GM13977 (cell line): Measurements from ENCODE around the gene LIFR.

Experiments used
- DNase-seq: peaks from one replicate; pipeline ENCODE4 v3.0.0; 2012; ENCODE audit warnings: low spot score
- in situ Hi-C: fragments of 300-500 bp; cut with MboI; formaldehyde crosslinking; loops from one replicate; pipeline ENCODE4 v1.12.0; 2022; ENCODE audit warnings: low sequenced_read_pairs, low pct_unique_long_range_greater_than_20kb, mixed read lengths, inconsistent platforms; ENCODE audit not compliant: unreplicated experiment
- TF ChIP-seq, protein P1 (sequence below): IDR thresholded peaks from 2 replicates; pipeline ENCODE4 v1.5.1; 2012; ENCODE audit warnings: mild to moderate bottlenecking, control low read depth; ENCODE audit not compliant: insufficient read depth; ENCODE audit errors: extremely low read depth, missing control alignments

The LIFR gene

DNA sequence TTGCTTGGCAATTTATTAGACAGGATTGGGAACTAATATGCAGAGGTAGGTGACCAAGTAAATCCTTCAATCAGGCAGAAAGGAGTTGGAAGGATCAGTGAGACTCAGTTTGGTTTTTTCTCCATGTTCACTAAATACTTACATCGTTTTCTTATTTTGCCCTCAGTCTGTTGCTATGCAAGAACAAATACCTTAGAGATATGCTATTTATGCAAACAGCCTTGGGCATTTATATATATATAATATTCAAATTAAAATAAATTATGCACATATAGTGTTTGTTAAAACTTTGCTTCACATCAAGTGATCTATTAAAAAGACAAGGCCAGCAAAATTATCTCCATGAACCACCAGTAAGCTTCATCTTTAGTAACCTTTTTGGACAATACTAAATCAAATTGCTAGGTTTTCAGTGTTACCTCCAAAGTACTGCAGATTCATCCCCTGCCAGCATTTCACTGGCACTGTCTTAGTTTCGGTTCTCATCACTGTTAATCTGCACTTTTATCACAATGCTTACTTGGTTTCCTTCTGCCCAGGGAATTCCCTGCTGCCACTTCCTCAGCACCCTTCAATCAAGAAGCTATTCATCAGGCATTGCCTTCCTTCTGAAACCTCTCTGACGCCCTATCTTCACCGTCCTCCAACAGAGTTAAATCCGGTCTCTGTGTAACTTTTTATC, 26.0 kb upstream of the LIFR start:
- TF ChIP-seq, protein P1, sequence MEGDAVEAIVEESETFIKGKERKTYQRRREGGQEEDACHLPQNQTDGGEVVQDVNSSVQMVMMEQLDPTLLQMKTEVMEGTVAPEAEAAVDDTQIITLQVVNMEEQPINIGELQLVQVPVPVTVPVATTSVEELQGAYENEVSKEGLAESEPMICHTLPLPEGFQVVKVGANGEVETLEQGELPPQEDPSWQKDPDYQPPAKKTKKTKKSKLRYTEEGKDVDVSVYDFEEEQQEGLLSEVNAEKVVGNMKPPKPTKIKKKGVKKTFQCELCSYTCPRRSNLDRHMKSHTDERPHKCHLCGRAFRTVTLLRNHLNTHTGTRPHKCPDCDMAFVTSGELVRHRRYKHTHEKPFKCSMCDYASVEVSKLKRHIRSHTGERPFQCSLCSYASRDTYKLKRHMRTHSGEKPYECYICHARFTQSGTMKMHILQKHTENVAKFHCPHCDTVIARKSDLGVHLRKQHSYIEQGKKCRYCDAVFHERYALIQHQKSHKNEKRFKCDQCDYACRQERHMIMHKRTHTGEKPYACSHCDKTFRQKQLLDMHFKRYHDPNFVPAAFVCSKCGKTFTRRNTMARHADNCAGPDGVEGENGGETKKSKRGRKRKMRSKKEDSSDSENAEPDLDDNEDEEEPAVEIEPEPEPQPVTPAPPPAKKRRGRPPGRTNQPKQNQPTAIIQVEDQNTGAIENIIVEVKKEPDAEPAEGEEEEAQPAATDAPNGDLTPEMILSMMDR: no peak
- DNase-seq: no peak
- in situ Hi-C loops: no loop called here

- TF ChIP-seq, protein P1: no peak
- no peak for DNase-seq
- in situ Hi-C loops: no loop called here
These were observed 25.2 kb upstream of the LIFR start for GRCh38 chr5:38581597-38581996.

DNA sequence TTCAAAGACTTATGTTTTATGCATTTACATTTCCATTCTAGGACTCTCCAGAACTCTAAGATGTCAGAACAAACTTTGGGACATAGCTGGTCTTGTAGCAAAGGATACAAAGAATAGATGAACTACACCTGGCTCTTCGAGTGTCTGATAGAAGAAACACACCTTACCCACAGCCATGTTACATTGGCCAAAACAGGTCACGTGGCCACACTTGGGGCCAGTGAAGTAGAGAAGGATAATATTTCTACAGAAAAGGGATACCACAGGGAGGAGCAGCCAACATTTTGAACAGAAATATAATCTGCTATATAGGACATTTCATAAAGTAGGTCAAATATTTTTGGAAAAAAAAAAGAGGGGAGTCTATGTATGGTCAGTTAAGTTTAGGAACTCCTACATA, 22.7 kb upstream of the LIFR start:
- no peak for DNase-seq
- in situ Hi-C loops: no loop called here
- TF ChIP-seq, protein P1: no peak

GRCh38 chr5:38576961-38577684, 20.7 kb upstream of the LIFR start:
- in situ Hi-C loops: no loop called here
- TF ChIP-seq, protein P1: no peak
- DNase-seq: no peak

GRCh38 chr5:38576442-38576841, 20.0 kb upstream of the LIFR start:
- DNase-seq: no peak
- TF ChIP-seq, protein P1: no peak
- in situ Hi-C loops: no loop called here

DNA sequence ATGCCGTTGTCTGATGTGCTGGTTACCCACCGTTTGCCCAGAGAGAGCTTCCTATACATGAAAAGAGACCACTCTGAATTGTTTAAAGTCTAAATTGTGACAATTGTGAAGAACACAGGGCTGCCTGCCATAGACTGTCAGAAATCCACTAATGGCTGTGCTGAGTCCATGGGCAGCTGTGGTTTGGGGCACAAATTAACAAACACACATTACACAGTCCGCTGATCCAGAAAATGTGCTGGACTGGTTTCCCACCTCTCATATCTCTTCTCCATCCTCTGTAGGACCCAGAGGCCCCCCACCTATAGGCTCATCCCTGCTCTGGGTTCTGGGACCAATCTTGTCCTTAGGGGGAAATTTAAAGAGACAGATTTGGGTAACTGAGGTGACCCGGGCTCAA, 19.0 kb upstream of the LIFR start:
- in situ Hi-C loops: no loop called here
- DNase-seq: no peak
- TF ChIP-seq, protein P1: no peak
